ENCODE measurements around the gene UCMA.
A peak's percentile ranks its signal among the peaks of the same experiment; 100 is the strongest.

The UCMA gene

GRCh38 chr10:13233358-13233757, 816 bp downstream of the UCMA start:
- no peak for DNase-seq (ENCODE audit: low read depth in 2 of 2)

GRCh38 chr10:13231808-13232207, 2.4 kb downstream of the UCMA start:
- DNase-seq (ENCODE audit: low read depth in 2 of 2): no peak

- no peak for DNase-seq (ENCODE audit: low read depth in 2 of 2)
These were observed 3.0 kb downstream of the UCMA start for GRCh38 chr10:13231190-13231589.

GRCh38 chr10:13227031-13227430, 7.1 kb downstream of the UCMA start:
- DNase-seq (ENCODE audit: low read depth in 2 of 2): no peak

GRCh38 chr10:13225601-13226000, 8.6 kb downstream of the UCMA start:
- no peak for DNase-seq (ENCODE audit: low read depth in 2 of 2)

- DNase-seq (ENCODE audit: low read depth in 2 of 2): no peak
These were observed 9.8 kb downstream of the UCMA start for GRCh38 chr10:13224210-13224995.

- no peak for DNase-seq (ENCODE audit: low read depth in 2 of 2)
These were observed 10.9 kb downstream of the UCMA start for GRCh38 chr10:13223241-13223640.

GRCh38 chr10:13222566-13222965, 11.6 kb downstream of the UCMA start:
- DNase-seq (ENCODE audit: low read depth in 2 of 2): no peak

GRCh38 chr10:13222151-13222550, 12.0 kb downstream of the UCMA start:
- no peak for DNase-seq (ENCODE audit: low read depth in 2 of 2)

- DNase-seq (ENCODE audit: low read depth in 2 of 2): no peak
These were observed 12.6 kb downstream of the UCMA start for GRCh38 chr10:13221572-13221971.

- no peak for DNase-seq (ENCODE audit: low read depth in 2 of 2)
These were observed 14.2 kb downstream of the UCMA start for GRCh38 chr10:13219685-13220670.

- no peak for DNase-seq (ENCODE audit: low read depth in 2 of 2)
These were observed 15.3 kb downstream of the UCMA start for GRCh38 chr10:13218878-13219277.

- no peak for DNase-seq (ENCODE audit: low read depth in 2 of 2)
These were observed 21.0 kb downstream of the UCMA start for GRCh38 chr10:13213163-13213562.

- DNase-seq (ENCODE audit: low read depth in 2 of 2): peak; percentile 7 to 8
These were observed 27.4 kb downstream of the UCMA start for GRCh38 chr10:13206546-13207443.

- DNase-seq (ENCODE audit: low read depth in 2 of 2): no peak
These were observed 28.1 kb downstream of the UCMA start for GRCh38 chr10:13206091-13206490.

GRCh38 chr10:13201132-13201531, 33.0 kb downstream of the UCMA start:
- no peak for DNase-seq (ENCODE audit: low read depth in 2 of 2)

GRCh38 chr10:13195016-13195415, 39.2 kb downstream of the UCMA start:
- DNase-seq (ENCODE audit: low read depth in 2 of 2): no peak

- DNase-seq (ENCODE audit: low read depth in 2 of 2): no peak
These were observed 40.5 kb downstream of the UCMA start for GRCh38 chr10:13193637-13194036.

- DNase-seq (ENCODE audit: low read depth in 2 of 2): no peak
These were observed 42.8 kb downstream of the UCMA start for GRCh38 chr10:13191362-13191761.

- DNase-seq (ENCODE audit: low read depth in 2 of 2): no peak
These were observed 43.4 kb downstream of the UCMA start for GRCh38 chr10:13190816-13191215.

GRCh38 chr10:13189961-13190360, 44.2 kb downstream of the UCMA start:
- no peak for DNase-seq (ENCODE audit: low read depth in 2 of 2)

GRCh38 chr10:13188593-13188992, 45.6 kb downstream of the UCMA start:
- no peak for DNase-seq (ENCODE audit: low read depth in 2 of 2)
